Activated T-helper 2 cell treated with anti-CD3 and anti-CD28 coated beads, Interferon-gamma antibody, Interleukin-2, Interleukin-4, amounts not matched to agents 10 μg/mL and 5 μg/mL and 100 μg/mL, durations not matched to agents 14 hours and 24 hours and 36 hours (primary cell): ENCODE data around the gene SLC39A7. TPM values are rescaled to one million over a fixed set of nuclear protein-coding genes. Genes with fewer than 3 reads are reported as not detected.

Experiments used
- DNase-seq: peaks from one replicate; pipeline ENCODE4 v3.0.0; 2021; ENCODE audit warnings: low spot score
- H3K27ac Mint-ChIP-seq: one replicate; pipeline ENCODE4 v1.8.0; 2021; ENCODE audit warnings: mixed read lengths
- H3K27me3 Mint-ChIP-seq: one replicate; pipeline ENCODE4 v1.8.0; 2021; ENCODE audit warnings: low read depth, mixed read lengths
- H3K36me3 Mint-ChIP-seq: one replicate; pipeline ENCODE4 v1.8.0; 2021; ENCODE audit warnings: low read depth, mixed read lengths
- H3K4me1 Mint-ChIP-seq: one replicate; pipeline ENCODE4 v1.8.0; 2021; ENCODE audit warnings: low read depth, mixed read lengths
- H3K4me3 Mint-ChIP-seq: one replicate; pipeline ENCODE4 v1.8.0; 2021; ENCODE audit warnings: low read depth, mild to moderate bottlenecking, moderate library complexity, mixed read lengths
- H3K9me3 Mint-ChIP-seq: one replicate; pipeline ENCODE4 v1.8.0; 2021; ENCODE audit warnings: mixed read lengths
- intact Hi-C: fragments of 100-400 bp; cut with micrococcal nuclease; formaldehyde crosslinking; loops from one replicate; pipeline ENCODE4 v1.15.1; 2023
- total RNA-seq: library from RNA; stranded (reverse); gene quantifications from 2 replicates; pipeline ENCODE4 v1.2.3, GENCODE V29; 2022

Gene SLC39A7
- total RNA-seq, 1 donor from 2014 or later: 63.8 TPM

GRCh38 chr6:33198159-33198852, 2.4 kb upstream of the SLC39A7 start:
- Mint-ChIP-seq H3K36me3 (peaks cover 71% of the 10 kb centered on the region), H3K9me3 (no peaks in the 10 kb centered on the region), H3K27me3 (peaks cover 3% of the 10 kb centered on the region), H3K4me1 (peaks cover 36% of the 10 kb centered on the region), H3K4me3 (peak overlapping the region; percentile 100), H3K27ac (peak overlapping the region; percentile 67)
- intact Hi-C loops: no loop called here
- DNase-seq: no peak

DNA sequence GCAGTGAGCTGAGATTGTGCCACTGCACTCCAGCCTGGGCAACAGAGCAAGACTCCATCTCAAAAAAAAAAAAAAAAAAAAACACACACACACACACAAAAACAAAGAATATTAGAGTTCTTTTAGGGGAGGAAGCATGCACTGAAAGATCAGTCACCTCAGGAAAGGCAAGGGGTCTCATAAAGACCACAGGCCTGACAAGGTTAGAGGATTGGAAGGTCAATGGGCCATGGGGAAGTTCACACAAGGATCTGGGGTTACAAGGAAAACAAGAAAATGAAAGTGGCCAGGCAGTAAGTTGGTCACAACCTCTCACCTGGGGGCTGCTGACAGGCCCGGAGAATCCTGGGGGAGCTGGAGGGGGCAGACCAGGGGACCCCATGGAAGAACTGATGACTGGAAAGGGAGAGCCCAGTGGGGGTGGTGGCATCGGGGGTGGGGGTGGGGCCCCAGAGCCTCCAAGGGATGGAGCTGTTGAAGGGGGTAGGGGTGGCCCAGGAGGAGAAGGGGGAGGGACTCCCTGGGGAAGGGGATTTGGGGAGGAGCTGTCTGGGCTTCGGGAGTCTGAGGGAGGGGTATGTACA, 1.7 kb upstream of the SLC39A7 start:
- intact Hi-C loops: no loop called here
- no peaks in the 10 kb centered on the region for H3K9me3 Mint-ChIP-seq
- no peak for DNase-seq
- peak overlapping the region; percentile 100 for H3K4me3 Mint-ChIP-seq
- peaks cover 71% of the 10 kb centered on the region for H3K36me3 Mint-ChIP-seq
- H3K4me1 Mint-ChIP-seq: peaks cover 41% of the 10 kb centered on the region
- H3K27me3 Mint-ChIP-seq: no peaks in the 10 kb centered on the region
- peak overlapping the region; percentile 67 for H3K27ac Mint-ChIP-seq

DNA sequence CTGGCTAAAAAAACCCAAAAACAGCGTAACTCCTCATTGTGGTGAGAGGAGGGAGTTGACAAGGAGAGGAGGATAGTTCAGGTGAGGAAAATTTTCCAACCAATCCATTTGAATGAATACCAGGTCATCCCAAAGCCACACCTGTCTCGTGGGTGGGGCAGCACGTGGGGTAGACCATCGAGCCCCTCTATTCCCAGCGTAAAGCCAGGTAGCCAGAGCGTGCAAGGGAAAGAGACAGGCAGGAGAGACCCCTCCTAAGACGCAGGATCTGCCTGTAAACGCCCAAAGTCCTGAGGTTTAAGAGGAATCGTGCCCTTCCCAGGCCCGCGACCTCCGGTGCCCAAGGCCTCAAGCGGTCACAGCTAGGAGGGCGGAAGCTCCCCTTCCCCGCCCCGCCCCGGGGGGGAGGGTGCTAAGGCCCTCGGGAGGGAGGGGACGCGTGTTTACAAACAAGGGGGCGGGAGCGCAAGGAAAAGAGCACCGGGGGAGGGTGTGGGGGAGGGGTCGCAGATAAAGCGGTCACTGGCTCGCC, 914 bp upstream of the SLC39A7 start:
- peaks cover 66% of the 10 kb centered on the region for H3K36me3 Mint-ChIP-seq
- H3K4me3 Mint-ChIP-seq: peak overlapping the region; percentile 100
- H3K4me1 Mint-ChIP-seq: peaks cover 45% of the 10 kb centered on the region

DNA sequence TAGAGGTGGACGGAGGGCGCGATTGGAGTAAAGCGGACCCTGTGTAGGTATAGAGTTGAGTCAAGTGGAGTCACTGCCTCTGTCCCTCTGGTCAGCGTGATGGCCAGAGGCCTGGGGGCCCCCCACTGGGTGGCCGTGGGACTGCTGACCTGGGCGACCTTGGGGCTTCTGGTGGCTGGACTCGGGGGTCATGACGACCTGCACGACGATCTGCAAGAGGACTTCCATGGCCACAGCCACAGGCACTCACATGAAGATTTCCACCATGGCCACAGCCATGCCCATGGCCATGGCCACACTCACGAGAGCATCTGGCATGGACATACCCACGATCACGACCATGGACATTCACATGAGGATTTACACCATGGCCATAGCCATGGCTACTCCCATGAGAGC, 479 bp downstream of the SLC39A7 start:
- Mint-ChIP-seq H3K27me3 (no peaks in the 10 kb centered on the region), H3K36me3 (peaks cover 52% of the 10 kb centered on the region), H3K4me3 (peak overlapping the region; percentile 100), H3K27ac (peak overlapping the region; percentile 98), H3K9me3 (no peaks in the 10 kb centered on the region), H3K4me1 (peaks cover 57% of the 10 kb centered on the region)
- no peak for DNase-seq
- intact Hi-C loops: loop anchor here (2.0 to 10.0 kb wide), 5 partner anchors 70 to 1009 kb away; partner anchors contain the start of genes GPSM3, PBX2, PHF1 and PSMB8

More for the DNA sequence above, 914 bp upstream of the SLC39A7 start:
- H3K27ac Mint-ChIP-seq: peak overlapping the region; percentile 66
- H3K27me3 Mint-ChIP-seq: no peaks in the 10 kb centered on the region
- intact Hi-C loops: loop anchor here (1.0 to 10.0 kb wide), 6 partner anchors 71 to 1007 kb away; partner anchors contain the start of genes GPSM3, PBX2, PHF1 and PSMB8
- H3K9me3 Mint-ChIP-seq: no peaks in the 10 kb centered on the region
- peak; percentile 71 for DNase-seq

DNA sequence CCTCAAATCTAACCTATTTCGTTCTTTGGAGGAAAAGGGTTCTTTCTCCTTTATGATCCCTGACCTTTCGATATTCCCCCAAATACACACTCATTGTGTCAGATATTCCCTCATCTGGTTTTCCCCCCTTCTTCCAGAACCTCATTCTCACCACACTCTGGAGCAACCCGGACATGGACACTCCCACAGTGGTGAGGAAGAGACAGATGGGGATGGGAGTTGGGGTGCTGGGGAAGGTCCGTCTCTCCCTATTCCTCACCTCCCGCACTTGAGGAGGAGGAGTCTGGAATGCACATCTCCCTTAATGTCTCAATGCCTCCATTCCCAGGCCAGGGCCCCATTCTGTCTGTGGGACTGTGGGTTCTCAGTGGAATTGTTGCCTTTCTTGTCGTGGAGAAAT, 1.3 kb downstream of the SLC39A7 start:
- H3K4me3 Mint-ChIP-seq: peak overlapping the region; percentile 100
- H3K9me3 Mint-ChIP-seq: no peaks in the 10 kb centered on the region
- H3K27me3 Mint-ChIP-seq: no peaks in the 10 kb centered on the region
- peaks cover 64% of the 10 kb centered on the region for H3K4me1 Mint-ChIP-seq
- DNase-seq: no peak
- intact Hi-C loops: loop anchor here (2.0 to 10.0 kb wide), 5 partner anchors 69 to 1010 kb away; partner anchors contain the start of genes GPSM3, PBX2, PHF1 and PSMB8
- peak overlapping the region; percentile 98 for H3K27ac Mint-ChIP-seq
- H3K36me3 Mint-ChIP-seq: peaks cover 46% of the 10 kb centered on the region

- no peaks in the 10 kb centered on the region for H3K27me3 Mint-ChIP-seq
- intact Hi-C loops: loop anchor here (5.0 to 10.0 kb wide), 2 partner anchors 358 to 1010 kb away; partner anchors contain the start of genes GPSM3, PBX2 and PSMB8
- H3K4me1 Mint-ChIP-seq: peaks cover 59% of the 10 kb centered on the region
- peaks cover 39% of the 10 kb centered on the region for H3K36me3 Mint-ChIP-seq
- peak overlapping the region; percentile 100 for H3K4me3 Mint-ChIP-seq
- DNase-seq: no peak
- H3K27ac Mint-ChIP-seq: peak overlapping the region; percentile 35
- no peaks in the 10 kb centered on the region for H3K9me3 Mint-ChIP-seq
Observed at GRCh38 chr6:33202799-33203198, 2.1 kb downstream of the SLC39A7 start.

DNA sequence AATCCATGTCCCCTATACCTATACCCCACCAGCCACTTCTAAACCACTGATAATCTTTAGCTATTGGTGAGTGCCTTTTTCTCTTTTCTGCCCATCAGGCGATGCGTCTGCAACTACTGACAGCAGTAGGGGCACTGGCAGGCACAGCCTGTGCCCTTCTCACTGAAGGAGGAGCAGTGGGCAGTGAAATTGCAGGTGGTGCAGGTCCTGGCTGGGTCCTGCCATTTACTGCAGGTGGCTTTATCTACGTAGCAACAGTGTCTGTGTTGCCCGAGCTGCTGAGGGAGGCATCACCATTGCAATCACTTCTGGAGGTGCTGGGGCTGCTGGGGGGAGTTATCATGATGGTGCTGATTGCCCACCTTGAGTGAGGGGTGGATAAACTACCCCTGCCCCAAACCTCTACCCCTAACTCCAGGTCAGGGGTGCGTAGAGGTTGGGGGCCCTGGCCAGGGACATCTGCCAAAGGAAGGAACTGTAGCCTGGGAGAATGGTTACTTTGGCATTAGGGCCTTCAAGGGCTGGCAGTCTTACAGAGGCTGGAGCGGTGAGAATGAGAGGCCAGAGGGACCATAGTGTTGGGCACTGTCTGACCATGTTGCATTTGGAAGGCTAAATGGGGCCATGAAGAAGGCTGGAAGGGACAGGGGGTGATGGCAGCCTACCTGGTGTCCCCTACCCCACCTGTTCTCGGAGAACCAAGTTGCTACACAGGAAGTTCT, 2.9 kb downstream of the SLC39A7 start:
- peaks cover 58% of the 10 kb centered on the region for H3K4me1 Mint-ChIP-seq
- H3K27me3 Mint-ChIP-seq: no peaks in the 10 kb centered on the region
- H3K36me3 Mint-ChIP-seq: peaks cover 39% of the 10 kb centered on the region
- no peaks in the 10 kb centered on the region for H3K9me3 Mint-ChIP-seq
- DNase-seq: no peak
- H3K4me3 Mint-ChIP-seq: peak overlapping the region; percentile 100
- intact Hi-C loops: loop anchor here (5.0 to 10.0 kb wide), 2 partner anchors 359 to 1011 kb away; partner anchors contain the start of genes GPSM3, PBX2 and PSMB8
- peak overlapping the region; percentile 42 for H3K27ac Mint-ChIP-seq

DNA sequence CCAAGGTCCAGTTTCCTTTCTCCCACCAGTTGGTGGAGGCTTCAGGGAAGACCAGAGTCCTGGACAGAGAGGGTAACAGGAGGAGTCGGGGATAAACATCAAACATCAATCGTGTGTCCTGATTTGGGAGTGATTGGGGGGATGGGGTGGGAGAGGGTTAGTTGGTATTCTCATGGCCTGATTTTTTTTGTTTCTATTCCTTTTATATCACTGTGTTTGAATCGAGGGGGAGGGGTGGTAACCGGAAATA, 3.4 kb downstream of the SLC39A7 start:
- no peak for DNase-seq
- intact Hi-C loops: loop anchor here (5.0 to 10.0 kb wide), 2 partner anchors 359 to 1012 kb away; partner anchors contain the start of genes GPSM3, PBX2 and PSMB8
- peak overlapping the region; percentile 100 for H3K4me3 Mint-ChIP-seq
- peaks cover 36% of the 10 kb centered on the region for H3K36me3 Mint-ChIP-seq
- no peaks in the 10 kb centered on the region for H3K9me3 Mint-ChIP-seq
- no peaks in the 10 kb centered on the region for H3K27me3 Mint-ChIP-seq
- peaks cover 59% of the 10 kb centered on the region for H3K4me1 Mint-ChIP-seq
- peak overlapping the region; percentile 25 for H3K27ac Mint-ChIP-seq

- peak within 1 kb of the TSS; percentile 100 for H3K4me3 Mint-ChIP-seq
- peak within 1 kb of the TSS; percentile 97 for H3K27ac Mint-ChIP-seq
- no peaks in the 10 kb centered on the region for H3K27me3 Mint-ChIP-seq
- intact Hi-C loops: loop anchor here (1.0 to 10.0 kb wide), 4 partner anchors 45 to 1012 kb away; partner anchors contain the start of genes GPSM3, KIFC1, PBX2 and PSMB8
- DNase-seq: peak; percentile 88
- H3K4me1 Mint-ChIP-seq: peaks cover 60% of the 10 kb centered on the region
- H3K9me3 Mint-ChIP-seq: no peaks in the 10 kb centered on the region
- H3K36me3 Mint-ChIP-seq: peaks cover 42% of the 10 kb centered on the region
Observed at GRCh38 chr6:33204415-33205190, 3.9 kb downstream of the SLC39A7 start, which contains the start of gene HSD17B8. TSS of gene HSD17B8 (plus strand) at chr6:33204655. CDS start at chr6:33204669, 14 bp downstream.

GRCh38 chr6:33205191-33206026, 4.7 kb downstream of the SLC39A7 start:
- Mint-ChIP-seq H3K36me3 (peaks cover 48% of the 10 kb centered on the region), H3K27me3 (no peaks in the 10 kb centered on the region)
- intact Hi-C loops: loop anchor here (1.0 to 10.0 kb wide), 3 partner anchors 44 to 361 kb away; partner anchors contain the start of genes KIFC1 and PSMB8

More at GRCh38 chr6:33205191-33206026, 4.7 kb downstream of the SLC39A7 start:
- Mint-ChIP-seq H3K9me3 (no peaks in the 10 kb centered on the region), H3K4me3 (peak overlapping the region; percentile 100), H3K4me1 (peaks cover 61% of the 10 kb centered on the region), H3K27ac (peak overlapping the region; percentile 97)
- DNase-seq: no peak
